GM18861 (cell line): ENCODE results near the gene PRICKLE1.

Experiments
- ATAC-seq: cut with Tn5 transposase; IDR thresholded peaks from one replicate; pipeline ENCODE4 v1.9.1; 2021; ENCODE audit not compliant: unreplicated experiment

PRICKLE1 gene

DNA sequence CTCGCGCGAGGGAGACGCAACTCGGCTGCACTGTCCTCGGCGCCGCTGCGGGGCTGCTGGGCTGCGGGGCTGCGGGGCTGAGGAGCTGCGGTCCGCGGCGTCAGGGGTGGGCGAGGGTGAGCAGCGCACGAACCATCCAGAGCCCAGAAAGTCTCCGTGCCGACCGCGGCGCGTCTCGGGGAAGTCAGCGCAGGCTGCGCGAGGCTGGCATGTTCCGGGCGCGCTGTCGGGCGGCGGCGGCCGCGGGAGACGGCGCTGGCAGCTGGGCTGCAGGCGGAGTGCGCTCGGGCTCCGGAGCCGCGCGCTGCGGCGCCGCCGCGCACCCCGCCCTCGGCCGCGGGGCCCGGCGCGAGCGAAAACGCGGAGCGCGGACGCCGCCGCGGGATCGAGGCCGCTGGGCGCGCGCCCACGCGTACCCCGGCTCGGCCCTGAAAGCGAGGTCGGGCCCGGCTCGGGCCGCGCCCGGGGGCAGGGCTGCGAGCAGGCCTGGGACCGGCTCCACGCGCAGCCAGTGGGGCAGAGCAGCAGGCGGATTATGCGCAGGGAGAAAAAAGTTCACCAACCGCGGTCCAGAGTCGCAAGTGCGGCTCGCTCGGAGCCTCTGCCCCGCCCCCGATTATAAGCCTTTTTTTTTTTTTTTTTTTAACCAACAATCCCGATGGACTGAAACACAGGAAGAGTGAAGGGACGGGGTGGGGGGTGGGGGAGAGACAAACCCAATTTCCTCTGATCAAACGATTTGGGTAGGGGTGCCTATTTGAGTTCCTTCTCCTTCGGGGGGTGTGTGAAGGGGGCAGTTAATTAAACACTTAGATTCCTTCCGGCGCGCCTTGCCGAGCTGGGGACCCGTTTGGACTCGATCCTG is at the start of gene PRICKLE1:
Gene PRICKLE1, minus strand, starts transcription at position 282 of the 865 bp plus-strand sequence. CDS start 117,230 bp downstream, outside the sequence.
- ATAC-seq: peak; percentile 70

DNA sequence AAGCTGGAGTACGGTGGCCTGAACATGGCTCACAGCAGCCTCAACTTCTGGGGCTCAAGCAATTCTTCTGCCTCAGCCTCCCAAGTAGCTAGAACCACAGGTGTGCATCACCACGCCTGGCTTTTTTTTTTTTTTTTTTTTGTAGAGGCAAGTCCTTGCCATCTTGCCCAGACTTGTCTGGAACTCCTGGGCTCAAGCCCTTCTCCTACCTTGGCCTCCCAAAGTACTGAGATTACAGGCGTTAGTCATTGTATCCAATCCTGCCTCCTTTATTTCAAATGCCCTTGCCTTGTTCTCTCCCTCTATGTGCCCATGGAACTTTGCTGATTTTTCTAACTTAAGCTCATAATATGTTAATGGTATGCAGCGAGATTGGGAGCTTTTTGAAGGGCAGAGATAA is 49.2 kb upstream of the PRICKLE1 start:
- ATAC-seq: no peak

DNA sequence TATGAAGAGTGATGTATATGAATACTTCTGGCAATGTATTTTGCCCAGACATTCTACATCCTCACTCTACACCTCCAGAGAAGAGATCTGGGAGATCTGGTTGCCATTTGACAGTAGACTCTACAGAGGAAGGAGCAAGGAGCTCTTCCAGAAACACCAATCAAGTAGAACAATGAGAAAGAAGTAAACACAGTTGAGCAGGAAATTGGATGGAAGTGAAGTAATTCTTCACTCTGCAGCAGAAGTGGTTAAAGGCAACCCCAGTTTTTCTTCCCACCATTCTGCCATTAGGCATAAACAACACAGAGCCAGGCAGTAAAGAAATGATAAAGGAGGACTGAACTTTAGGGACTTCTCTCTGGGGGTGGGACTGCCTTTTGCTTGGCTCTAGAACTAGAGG is 48.5 kb upstream of the PRICKLE1 start:
- ATAC-seq: no peak

DNA sequence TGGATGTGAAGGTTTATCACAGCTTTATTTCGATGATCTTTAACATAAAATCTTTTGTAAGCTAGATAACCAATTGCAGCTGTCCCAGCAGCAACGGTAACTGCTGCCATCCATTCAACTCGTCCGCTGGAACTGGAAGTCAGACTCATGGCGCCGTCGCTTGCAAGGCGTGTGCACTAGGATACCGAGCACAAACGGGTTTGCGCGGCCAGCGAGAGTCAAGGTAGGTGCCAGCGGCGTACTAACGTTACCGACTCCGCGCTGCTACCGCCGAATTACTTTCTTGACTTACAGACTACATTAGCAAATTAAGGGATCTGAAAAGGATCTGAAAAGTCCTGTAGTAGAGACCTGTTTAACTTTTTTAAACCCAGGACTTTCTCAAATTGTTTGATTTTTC is 47.4 kb upstream of the PRICKLE1 start:
- ATAC-seq: no peak

DNA sequence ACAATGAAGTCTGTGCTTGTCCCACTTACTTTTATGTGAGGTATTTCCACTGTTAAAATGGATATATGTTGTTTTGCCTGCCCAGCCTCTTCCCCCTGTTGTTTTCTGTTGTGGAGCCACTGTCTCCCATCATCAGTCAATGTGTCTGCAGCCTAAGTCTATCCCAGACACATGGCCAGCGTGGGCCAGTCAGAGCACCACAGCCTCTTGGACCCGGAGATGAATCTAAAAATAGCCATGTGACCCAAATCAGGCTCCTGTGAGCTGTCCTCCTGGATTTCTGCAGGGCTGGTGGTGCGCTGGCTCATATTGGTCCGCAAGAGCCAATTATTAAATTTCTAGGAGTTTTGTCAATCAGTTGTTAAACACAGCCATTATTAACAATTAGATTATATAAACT is 44.0 kb upstream of the PRICKLE1 start:
- no peak for ATAC-seq

DNA sequence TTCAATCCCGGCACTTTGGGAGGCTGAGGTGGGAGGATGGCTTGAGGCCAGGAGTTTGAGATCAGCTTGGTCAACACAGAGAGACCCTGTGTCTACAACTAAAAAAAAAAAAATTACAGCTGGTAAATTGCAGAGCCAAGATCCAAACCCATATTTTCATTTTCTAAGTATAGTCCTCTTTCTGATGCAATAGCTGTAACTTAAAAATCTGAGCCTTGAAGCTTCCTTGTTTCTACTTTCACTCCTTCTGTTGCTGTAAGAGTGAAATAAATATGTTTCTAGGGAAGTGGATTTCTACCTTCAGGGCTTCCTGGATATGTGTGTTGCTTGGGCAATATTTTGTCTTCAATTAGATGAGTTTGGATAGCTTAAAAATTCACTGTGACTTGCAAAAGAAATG is 42.0 kb upstream of the PRICKLE1 start:
- ATAC-seq: no peak

DNA sequence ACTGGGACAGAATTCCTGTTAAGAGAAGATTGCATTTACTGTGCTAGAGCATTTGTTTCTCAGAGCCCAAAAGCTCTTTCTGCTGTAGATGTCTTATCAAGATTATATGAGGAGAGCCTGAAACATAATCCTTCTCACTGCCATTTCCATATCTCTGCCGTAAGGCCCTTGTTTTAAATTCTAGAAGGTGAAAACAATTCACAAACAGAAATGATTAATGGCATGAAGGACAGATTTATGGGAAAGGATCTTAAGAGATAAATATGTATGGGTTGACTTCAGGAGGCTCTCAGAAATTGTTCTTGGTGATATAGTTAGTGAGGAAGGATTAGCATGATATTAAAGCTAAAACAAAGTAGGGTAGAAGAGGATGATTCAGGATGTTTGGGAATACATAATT is 40.8 kb upstream of the PRICKLE1 start:
- no peak for ATAC-seq

DNA sequence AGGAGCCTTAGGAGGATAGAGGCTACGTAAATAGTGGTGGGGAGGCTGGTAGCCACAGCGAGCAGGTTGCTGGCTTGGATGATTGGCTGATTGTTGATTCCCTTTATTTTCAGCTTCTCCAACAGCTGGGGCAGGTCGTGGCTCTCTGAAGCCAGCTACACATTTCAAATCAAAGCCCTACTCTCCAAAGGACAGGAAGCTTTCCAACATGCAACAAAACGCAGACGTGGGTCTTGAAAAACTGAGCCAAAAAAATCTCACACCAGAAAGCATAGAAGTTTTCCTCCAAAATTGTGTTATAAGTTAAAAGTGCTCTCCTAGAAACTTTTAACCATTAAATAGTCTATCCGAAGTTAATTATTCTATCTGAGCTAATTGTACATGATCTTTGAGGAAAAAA is 37.6 kb upstream of the PRICKLE1 start:
- no peak for ATAC-seq

DNA sequence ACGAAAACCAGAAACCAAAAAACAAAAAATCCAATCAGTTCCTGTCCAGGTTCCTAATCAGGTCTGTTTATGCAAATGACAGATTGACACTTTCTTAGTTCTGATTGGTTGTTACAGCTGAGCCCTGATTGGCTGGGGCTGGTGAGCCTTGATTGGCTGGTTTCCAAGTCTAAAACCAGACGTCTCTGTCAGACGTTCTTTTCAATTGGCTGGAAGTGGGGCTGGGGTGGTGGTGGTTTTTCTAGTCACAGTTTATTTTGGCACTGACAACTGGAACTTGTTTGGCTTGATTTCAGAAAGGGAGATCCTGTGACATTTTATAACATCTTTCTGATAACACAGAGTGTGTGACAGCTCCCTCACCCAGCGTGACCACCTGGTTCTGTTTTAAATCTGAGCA is 36.1 kb upstream of the PRICKLE1 start:
- no peak for ATAC-seq

DNA sequence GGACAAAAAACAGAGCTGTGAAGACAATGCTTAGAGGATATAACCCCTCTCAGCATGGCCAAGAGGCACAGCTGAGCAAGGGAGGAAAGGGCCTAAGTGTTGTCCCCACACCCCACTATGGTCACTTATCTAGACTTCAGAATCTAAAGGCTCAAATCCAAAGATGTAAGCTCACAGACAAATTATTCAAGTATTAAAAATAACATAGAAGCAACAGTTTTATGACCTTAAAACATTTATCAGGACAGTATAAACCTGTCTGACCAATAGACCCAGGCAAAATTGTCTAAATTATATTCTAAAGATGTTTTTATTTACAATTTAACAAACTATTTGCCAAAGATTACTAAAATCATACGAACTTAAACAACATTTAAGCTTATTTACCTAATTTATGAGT is 28.1 kb upstream of the PRICKLE1 start:
- ATAC-seq: no peak

DNA sequence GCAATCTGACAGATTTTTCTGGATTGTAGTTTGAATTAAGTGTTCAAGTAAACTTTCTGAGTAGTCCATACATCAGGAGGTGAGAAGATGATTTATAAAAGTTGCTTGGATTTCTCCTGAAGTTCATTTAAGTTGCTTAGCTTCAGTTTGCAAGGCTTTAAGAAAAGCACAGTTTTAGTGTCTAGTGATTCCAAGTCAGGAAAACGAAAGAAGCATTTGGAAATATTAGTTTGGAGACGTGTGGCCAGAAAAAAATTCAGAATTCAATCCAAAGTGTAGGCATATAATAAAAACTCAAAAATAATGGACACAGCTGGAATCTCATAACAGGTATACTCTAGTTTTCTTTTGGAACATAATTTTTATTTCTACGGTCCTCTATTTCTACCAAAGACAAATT is 25.5 kb upstream of the PRICKLE1 start:
- ATAC-seq: no peak

DNA sequence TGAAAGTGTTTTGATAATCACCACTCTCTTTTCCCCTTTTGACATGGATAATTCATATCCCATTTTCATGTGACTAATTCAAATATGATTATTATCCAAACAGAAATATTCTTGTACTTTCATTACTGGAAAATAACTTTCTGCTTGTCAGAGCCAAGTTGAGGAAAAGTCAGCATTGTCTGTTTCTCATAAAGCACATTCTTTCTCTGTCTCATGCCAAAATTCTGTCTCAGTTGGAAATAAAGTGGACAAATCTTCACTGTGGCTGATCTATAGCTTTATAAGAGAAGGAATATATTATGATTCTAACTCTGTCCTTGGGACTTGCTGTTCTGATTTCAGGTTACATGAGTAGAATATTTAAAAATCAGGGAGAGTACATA is 22.7 kb upstream of the PRICKLE1 start:
- no peak for ATAC-seq

DNA sequence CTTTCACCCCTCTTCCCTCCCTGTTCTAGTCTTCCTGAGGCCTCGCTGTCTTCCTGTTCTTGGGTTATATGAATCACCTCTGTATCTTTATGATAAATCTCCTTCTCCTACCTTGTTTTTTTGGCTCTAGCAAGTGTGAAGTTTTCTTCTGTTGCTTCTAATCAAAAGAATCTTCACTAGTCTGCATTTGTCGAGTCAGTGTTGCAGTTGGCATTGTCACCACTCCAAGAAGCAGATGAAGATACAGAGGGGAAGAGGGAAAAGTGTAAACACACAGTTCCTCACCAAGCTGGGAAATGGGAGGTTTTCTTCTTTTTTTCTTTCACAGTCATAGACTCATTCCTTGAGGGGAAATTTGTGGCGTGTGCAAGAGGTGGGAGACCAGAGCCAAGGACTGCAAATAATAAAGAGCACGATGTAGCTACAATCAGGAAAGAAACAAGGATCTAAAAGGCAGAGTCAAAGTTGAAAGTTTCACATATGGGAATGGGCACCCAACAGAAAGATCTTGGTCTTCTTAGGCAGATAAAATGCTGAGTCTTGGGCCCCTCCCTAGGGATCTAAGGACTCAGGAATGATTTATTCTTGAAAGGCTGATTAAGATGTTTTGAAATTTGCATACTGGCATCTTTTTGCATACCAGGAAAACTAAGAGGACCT is 22.2 kb upstream of the PRICKLE1 start:
- no peak for ATAC-seq

DNA sequence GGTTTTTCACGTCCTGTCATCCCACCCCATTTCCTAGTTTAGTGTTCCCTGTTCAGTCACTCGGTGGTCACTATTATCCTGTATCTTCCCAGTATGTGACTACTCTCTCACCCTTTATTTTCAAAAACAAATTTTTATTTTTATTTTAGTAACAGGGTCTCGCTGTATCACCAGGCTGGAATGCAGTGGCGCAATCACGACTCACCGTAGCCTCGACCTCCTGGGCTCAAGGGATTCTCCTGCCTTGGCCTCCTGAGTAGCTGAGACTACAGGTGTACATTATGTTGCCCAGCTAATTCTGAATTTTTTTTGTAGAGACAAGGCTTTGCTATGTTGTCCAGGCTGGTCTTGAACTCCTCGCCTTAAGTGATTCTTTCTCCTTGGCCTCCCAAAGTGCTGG is 20.1 kb upstream of the PRICKLE1 start:
- ATAC-seq: no peak

DNA sequence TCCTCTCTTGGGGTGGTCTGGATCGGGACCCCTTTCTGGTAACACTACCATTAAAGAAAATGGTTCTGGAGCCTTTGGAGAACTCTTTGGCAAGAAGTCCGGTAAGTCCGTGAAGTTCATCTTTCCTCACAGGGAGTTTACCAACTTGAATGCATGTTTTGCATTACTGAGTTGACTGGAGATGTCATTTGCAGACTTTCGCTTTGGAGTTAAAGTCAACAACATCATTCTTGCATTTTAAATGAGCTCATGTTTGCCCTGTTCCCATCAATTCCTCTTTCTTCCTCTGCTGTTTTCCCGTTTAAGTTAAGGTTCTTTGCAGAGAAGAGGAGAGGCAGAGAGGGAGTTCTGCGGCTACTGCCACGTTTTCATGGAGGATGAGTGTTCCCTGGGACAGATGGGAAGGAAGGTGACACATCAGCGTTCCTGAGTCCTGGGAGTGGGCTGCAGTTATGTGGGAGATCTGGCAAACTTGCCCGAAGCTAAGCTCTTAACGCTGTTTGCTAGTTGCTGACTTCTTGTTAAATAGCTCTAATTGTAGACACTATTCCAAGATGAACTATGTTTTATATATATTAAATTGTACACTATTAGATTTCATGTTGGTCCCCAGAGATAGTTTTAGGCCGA is 18.8 kb upstream of the PRICKLE1 start:
- no peak for ATAC-seq

DNA sequence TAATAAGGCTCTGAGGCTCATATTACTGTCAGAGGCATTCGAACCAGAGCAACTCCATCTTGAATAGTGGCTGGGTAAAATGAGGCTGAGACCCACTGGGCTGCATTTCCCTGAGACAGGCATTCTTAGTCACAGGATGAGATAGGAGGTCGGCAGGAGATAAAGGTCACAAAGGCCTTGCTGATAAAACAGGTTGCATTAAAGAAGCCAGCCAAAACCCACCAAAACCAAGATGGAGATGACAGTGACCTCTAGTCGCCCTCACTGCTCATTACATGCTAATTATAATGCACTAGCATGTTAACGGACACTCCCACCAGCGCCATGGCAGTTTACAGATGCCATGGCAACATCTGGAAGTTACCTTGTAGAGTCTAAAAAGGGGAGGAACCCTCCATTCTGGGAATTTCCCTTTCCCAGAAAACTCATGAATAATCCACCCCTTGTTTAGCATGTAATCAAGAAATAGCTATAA is 18.1 kb upstream of the PRICKLE1 start:
- no peak for ATAC-seq

DNA sequence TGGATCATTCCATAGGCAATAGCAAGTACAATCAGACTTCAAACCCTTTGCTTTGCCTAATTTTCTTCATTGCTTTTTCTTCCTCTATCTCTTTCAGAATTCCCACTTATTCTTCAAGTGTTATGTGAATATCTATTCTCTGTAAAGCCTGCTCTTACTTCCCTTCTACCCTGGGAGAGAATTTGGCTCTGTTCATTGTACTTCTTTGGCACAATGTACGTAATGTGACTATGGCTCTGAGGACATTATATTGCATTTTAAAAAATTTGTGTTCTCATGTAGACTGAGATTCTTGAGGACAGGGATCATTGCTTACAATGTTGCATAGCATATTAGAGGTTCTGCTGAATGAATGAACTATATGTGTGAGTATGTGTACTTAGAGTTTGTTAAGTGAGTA is 16.9 kb upstream of the PRICKLE1 start:
- ATAC-seq: no peak

DNA sequence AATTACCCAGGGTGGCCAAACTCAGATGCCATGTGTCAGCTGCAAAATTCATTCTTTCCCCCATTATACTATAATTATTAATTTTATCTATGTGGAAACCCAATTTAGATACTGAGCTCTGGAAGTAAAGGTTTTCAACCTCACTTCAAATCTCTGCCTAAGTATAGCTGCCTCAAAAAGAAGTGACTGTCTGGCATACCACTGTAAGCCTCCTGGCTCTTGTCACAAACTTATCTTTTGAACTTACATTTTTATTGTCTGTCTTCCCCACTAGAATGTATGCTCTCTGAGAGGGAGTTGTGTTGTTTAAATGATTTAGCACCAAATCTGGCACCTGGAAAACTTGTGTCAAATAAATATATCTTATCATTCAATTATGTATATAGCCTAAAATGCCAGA is 16.1 kb upstream of the PRICKLE1 start:
- ATAC-seq: no peak

DNA sequence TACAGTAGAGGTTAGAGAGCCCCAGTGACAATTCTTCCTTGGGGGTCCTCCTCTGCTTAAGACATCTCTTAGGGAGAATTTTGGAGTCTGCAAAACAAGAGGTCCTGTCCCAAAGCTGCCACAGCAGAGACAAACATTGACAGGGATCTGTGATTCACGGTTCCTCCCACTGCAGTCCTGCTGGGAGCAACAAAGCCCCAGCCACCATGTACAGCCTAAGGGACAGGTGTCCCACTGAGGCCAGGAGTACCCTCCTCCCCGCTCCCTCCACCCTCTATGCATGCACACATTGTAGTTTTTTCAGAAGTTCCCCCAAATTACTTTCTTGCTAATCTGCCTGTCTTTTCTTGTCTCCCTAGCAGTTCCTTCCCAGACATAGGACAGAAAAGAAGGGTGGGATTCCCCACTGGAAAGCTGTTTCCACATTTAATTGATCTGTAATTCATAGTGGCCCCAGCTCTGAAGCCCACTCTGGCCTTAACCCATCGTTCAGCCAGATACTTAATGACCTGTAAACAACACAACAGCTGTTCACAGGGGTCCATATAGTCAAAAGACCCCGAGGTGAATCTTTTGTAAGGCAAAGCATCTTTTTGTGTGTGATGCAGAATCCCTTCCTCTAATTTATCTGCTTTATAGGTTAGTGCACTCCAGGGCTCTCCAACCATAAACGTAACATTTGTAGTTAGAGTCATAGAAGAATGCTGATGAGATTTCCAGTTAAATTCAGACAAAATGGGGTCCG is 13.9 kb upstream of the PRICKLE1 start:
- no peak for ATAC-seq

DNA sequence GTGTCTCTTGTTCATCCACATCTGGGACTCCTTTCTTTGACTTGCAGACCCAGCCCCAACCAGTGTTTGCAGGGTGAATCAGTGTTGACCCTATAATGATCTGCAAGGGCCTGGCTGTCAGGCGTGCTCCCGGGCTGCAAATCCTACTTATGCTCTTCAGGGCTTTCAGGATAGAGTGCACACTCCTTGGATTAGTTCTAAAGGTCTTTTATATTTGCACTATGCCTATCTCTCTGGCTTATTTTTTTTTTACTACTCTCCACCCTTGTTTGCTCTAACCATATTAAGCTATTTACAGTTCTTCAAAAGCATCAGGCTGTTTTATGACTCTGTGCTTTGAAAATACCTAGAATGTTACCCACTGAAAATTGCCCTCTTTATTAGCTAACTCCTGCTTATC is 4.3 kb upstream of the PRICKLE1 start:
- no peak for ATAC-seq

DNA sequence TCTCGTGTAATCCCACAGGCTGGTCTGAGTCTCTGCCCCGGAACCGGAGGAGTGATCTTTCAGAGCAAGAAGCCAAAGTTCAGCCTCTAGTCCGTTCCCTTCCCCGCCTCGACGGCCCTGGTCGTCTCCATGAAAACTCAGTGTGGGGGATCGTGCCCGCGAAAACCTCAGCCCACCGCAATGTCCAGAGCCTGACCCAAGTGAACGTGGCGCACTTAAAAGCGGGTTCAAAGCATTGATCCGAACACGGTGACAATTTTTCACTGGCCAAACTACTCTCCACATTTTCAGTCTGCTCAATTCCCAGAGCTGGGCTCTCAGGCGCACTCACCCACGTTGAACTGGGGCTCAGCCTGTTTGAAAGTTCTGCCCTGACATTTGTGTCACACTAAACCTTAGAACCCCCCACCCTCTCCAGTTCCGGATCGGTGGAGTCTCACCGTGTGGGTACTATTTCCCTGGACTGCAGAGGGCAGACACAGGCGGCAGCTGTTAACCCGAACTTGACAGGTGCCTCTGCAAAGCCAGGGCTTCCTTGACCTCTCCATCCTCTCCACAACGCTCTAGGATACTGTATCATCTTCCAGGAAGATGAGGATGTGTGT is 886 bp upstream of the PRICKLE1 start:
- ATAC-seq: no peak
